Ovary (tissue), 3 donors: ENCODE data around the gene OSTM1.

Source experiments
- EP300 ChIP-seq: sonication (generic); formaldehyde crosslinking; IDR thresholded peaks from one replicate; pipeline ENCODE4 v1.6.1; 2017; ENCODE audit warnings: antibody characterized with exemption
- POLR2A ChIP-seq: fragments of 450-650 bp; IDR thresholded peaks from one replicate; pipeline ENCODE4 v1.6.1; 2017; ENCODE audit warnings: antibody characterized with exemption, mild to moderate bottlenecking, moderate library complexity
- TF ChIP-seq, protein P1 (sequence below), 3 donors: fragments of 450-650 bp in 2 of 3; fragments of 200-600 bp in 1 of 3; IDR thresholded peaks; one replicate each; pipeline versions ENCODE4 v1.5.1 to v1.8.0; 2016 to 2022; ENCODE audit warnings: antibody characterized with exemption in 3 of 3, mild to moderate bottlenecking in 1 of 3
- donor health status: DM: no; HTN: no; CAD: no.

DNA sequence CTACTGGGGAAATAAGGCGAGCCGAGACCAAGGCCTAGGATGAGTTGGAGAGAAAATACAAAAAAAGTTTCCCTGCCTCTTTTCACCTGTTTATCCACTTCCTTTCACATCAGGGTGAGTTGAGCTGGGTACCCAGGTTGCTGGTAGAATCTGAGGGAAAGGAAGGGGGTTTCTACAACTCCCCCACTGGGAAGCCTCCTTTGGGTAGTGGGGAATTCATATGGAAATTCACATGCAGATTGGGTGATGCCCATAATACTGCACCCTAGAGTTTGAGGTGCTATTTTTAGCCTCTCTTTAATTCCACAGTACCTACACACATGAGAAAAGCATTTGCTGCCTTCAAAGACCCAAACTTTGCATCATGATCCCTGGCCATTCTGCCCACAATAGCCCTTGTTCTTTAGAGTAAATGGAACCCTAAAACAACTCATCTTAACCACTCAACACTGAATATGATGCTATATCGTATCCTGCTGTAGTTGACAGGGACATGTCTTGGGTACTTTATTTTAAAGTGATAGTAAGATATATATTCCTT, 2.7 kb downstream of the OSTM1 start:
- TF ChIP-seq, protein P1, sequence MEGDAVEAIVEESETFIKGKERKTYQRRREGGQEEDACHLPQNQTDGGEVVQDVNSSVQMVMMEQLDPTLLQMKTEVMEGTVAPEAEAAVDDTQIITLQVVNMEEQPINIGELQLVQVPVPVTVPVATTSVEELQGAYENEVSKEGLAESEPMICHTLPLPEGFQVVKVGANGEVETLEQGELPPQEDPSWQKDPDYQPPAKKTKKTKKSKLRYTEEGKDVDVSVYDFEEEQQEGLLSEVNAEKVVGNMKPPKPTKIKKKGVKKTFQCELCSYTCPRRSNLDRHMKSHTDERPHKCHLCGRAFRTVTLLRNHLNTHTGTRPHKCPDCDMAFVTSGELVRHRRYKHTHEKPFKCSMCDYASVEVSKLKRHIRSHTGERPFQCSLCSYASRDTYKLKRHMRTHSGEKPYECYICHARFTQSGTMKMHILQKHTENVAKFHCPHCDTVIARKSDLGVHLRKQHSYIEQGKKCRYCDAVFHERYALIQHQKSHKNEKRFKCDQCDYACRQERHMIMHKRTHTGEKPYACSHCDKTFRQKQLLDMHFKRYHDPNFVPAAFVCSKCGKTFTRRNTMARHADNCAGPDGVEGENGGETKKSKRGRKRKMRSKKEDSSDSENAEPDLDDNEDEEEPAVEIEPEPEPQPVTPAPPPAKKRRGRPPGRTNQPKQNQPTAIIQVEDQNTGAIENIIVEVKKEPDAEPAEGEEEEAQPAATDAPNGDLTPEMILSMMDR (IDR thresholded peaks at IDR 0.05), result no peak
- TF ChIP-seq POLR2A (no peak), EP300 (no peak)
